BJ (cell line): ENCODE results near the gene ANKRD18B. TPM values are rescaled to one million over a fixed set of nuclear protein-coding genes. Genes with fewer than 3 reads are reported as not detected.
"Not testable (repeated sequence)": the region's sequence is repeated elsewhere in the genome, so short reads cannot be mapped to it uniquely, and the experiment has no call there.

ENCODE experiments used
- CTCF ChIA-PET: fragments of 350-600 bp; formaldehyde crosslinking; extraction: SDS; loops from one replicate; lab custom pipeline; 2021; ENCODE audit warnings: antibody characterized with exemption, inconsistent platforms; lab: Yijun Ruan, JAX
- POLR2A ChIA-PET: fragments of 300-600 bp; sonication (Branson Sonifier 250); formaldehyde crosslinking; extraction: SDS; loops from one replicate; lab custom pipeline; 2021; ENCODE audit warnings: antibody characterized with exemption; lab: Charles Lee
- DNase-seq: peaks from one replicate; pipeline ENCODE4 v3.0.0-alpha.2; 2011; ENCODE audit warnings: low read depth
- H3K27me3 ChIP-seq: 2 replicates; pipeline ENCODE4 v1.6.0; 2011; ENCODE audit warnings: low read length; ENCODE audit not compliant: control insufficient read depth, insufficient read depth
- H3K36me3 ChIP-seq: 2 replicates; pipeline ENCODE4 v1.5.1; 2011; ENCODE audit warnings: low read length; ENCODE audit not compliant: control insufficient read depth, insufficient read depth
- H3K4me3 ChIP-seq: 2 replicates; pipeline ENCODE4 v1.5.1; 2011; ENCODE audit warnings: low read depth, mild to moderate bottlenecking, control low read depth, low read length
- polyA minus RNA-seq: library from RNA; depleted of rRNA, polyadenylated mRNA; stranded (reverse); fragments of >200 nt; gene quantifications from 2 replicates; pipeline ENCODE4 v1.2.3, GENCODE V29; 2011; rRNA and poly(A)+ RNA removed
- polyA plus RNA-seq: library from polyadenylated mRNA; depleted of rRNA; stranded (reverse); fragments of >200 nt; gene quantifications from 2 replicates; pipeline ENCODE4 v1.2.3, GENCODE V29; 2011; rRNA removed
- TF ChIP-seq, protein P1 (sequence below): IDR thresholded peaks from 2 replicates; pipeline ENCODE4 v1.5.1; 2011; ENCODE audit warnings: low read depth, mild to moderate bottlenecking, control low read depth, inconsistent platforms, low read length, moderate library complexity; ENCODE audit not compliant: insufficient read depth

Gene ANKRD18B
- polyA plus RNA-seq (0.74 and 1.2 TPM in 2 replicates), polyA minus RNA-seq (0.14 and 0.77 TPM in 2 replicates)

DNA sequence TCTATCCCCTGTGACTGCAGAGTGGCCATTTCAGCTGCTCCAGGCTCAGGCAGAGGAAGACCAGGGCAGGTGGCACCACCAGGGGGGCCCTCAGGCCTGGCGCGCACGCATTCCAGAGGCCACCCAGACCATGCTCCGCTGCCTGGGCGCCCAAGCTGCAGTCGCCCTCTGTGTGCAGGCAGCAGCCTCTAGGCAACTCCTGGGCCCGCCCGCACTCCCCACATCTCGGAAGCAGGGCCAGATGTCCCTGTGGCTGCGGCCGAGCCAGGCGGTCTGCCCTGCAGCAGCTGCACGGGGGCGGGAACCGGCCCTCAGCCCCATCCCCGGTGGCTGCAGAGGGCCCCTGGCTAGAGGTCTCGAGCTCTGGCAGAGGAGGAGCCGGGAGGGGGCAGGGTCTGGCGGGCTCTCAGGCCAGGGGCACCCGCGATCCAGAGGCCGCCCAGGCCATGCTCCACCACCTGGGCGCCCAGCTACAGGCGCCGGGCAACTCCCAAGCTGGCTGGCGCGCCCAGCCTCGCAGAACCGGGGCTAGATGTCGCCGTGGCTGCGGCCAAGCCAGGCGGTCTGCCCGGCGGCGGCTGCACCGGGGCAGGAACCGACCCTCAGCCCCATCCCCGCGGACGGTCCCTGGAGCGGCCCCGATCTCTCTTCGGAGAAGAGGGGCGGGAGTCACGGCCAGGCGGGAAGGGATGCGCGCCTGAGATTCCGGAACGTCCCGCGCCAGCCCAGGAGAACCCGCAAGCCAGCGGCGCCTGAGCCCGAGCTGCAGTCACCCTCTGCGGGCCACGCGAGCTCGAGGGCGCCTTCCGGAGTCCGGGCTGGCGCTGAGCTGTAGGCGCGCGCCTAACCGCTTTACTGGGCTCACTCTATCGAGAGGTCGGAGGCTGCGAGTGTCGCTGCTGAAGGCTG lies at the start of gene ANKRD18B:
TSS of gene ANKRD18B (plus strand) at position 855 of the 909 bp plus-strand sequence. CDS start 239 bp downstream, outside the sequence.
- H3K27me3 ChIP-seq, H3K36me3 ChIP-seq, POLR2A ChIA-PET, DNase-seq: not testable (repeated sequence)
- TF ChIP-seq, protein P1, sequence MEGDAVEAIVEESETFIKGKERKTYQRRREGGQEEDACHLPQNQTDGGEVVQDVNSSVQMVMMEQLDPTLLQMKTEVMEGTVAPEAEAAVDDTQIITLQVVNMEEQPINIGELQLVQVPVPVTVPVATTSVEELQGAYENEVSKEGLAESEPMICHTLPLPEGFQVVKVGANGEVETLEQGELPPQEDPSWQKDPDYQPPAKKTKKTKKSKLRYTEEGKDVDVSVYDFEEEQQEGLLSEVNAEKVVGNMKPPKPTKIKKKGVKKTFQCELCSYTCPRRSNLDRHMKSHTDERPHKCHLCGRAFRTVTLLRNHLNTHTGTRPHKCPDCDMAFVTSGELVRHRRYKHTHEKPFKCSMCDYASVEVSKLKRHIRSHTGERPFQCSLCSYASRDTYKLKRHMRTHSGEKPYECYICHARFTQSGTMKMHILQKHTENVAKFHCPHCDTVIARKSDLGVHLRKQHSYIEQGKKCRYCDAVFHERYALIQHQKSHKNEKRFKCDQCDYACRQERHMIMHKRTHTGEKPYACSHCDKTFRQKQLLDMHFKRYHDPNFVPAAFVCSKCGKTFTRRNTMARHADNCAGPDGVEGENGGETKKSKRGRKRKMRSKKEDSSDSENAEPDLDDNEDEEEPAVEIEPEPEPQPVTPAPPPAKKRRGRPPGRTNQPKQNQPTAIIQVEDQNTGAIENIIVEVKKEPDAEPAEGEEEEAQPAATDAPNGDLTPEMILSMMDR, result 0 out of 2 replicates have a peak, but pooled peaks have one; percentile 8
- CTCF ChIA-PET, result interaction anchor here (0.6 to 1.7 kb wide), 4 partner anchors 13 to 628 kb away, joined by 3 to 5 read pairs (median 4); no protein-coding TSS in a partner anchor
- peak within 1 kb of the TSS; percentile 64 for H3K4me3 ChIP-seq

DNA sequence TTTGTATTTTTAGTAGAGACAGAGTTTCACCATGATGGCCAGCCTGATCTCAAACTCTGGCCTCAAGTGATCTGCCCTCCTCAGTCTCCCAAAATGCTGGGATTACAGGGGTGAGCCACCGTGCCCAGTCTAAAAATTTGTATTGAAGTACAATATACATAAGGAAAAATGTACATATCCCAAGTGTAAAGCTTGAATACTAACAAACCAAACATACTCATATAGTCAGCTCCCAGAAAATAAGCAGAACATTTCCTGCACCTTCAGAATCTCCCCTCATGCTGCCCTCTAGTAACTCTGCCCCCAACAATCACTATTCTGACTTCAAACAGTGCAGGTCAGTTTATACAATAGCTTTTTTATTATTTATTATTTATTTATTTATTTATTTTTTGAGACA lies 48.7 kb upstream of the ANKRD18B start:
- ChIA-PET CTCF (interaction anchor here (0.7 to 1.6 kb wide), 3 partner anchors 9 to 148 kb away, joined by 3 to 8 read pairs (median 3); no protein-coding TSS in a partner anchor), POLR2A (no interaction called here)
- Histone ChIP-seq H3K27me3 (no peaks in the 10 kb centered on the region), H3K36me3 (peaks cover 3% of the 10 kb centered on the region; the same call in 1 of the 2 replicates), H3K4me3 (no peak overlapping the region)
- no peak for DNase-seq
- TF ChIP-seq, protein P1, result no peak

DNA sequence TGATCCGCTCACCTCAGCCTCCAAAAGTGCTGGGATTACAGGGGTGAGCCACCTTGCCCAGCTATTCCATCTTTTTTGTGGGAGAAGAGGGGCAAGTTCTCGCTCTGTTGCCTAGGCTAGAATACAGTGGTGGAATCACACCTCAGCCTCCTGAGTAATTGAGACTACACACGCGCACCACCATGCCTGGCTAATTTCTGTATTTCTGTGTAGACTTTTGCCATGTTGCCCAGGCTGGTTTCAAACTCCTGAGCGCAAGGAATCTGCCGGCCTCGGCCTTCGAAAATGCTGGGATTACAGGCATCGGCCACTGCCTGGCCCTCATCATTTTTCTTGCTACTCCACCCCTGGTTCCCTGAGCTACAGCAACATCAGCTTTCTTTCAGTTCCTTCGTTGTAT lies 47.5 kb upstream of the ANKRD18B start:
- TF ChIP-seq, protein P1, result no peak
- DNase-seq, result no peak
- Histone ChIP-seq H3K27me3 (no peaks in the 10 kb centered on the region), H3K36me3 (no peaks in the 10 kb centered on the region; the same call in 1 of the 2 replicates), H3K4me3 (no peak overlapping the region)
- ChIA-PET POLR2A (no interaction called here), CTCF (interaction anchor here (1.5 kb wide), 1 partner anchor 11 kb away, joined by 3 read pairs; no protein-coding TSS in a partner anchor)

DNA sequence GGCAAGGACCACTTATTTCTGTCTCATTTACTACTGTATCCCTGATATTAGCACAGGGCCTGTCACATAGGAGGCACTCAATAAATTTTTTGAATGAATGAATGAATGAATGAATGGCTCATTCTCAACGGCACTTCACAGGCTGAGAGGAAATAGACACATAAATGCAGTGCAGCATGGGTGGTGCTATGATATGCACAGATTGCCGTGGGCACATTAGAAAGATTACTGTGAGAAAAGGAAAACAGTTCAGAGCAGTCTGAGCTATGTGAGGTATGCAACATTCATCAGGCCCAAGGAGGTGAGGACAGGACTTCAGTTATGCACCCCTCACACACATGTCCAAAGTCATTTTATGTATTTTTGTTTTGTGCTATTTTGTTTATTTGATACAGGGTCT lies 43.9 kb upstream of the ANKRD18B start:
- Histone ChIP-seq H3K27me3 (no peaks in the 10 kb centered on the region), H3K4me3 (no peak overlapping the region), H3K36me3 (no peaks in the 10 kb centered on the region)
- ChIA-PET POLR2A (no interaction called here), CTCF (interaction anchor here (0.6 kb wide), 1 partner anchor 14 kb away, joined by 3 read pairs; no protein-coding TSS in a partner anchor)
- DNase-seq, result no peak
- TF ChIP-seq, protein P1, result no peak

DNA sequence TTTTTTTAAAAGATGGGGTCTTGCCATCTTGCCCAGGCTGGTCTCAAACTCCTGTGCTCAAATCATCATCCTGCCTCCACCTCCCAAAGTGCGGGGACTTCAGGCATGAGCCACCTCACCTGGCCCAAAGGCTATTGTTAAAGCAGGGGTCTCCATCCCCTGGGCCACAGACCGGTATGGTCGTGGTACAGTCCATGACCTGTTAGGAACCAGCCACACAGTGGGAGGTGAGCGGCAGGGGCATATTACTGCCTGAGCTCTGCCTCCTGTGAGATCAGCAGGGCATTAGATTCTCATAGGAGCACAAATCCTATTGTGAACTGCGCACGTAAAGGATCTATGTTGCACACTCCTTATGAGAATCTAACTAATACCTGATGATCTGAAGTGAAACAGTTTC lies 43.1 kb upstream of the ANKRD18B start:
- Histone ChIP-seq H3K4me3 (no peak overlapping the region), H3K36me3 (no peaks in the 10 kb centered on the region), H3K27me3 (no peaks in the 10 kb centered on the region)
- no peak for DNase-seq
- CTCF ChIA-PET, result interaction anchor here (0.6 kb wide), 1 partner anchor 14 kb away, joined by 3 read pairs; no protein-coding TSS in a partner anchor
- POLR2A ChIA-PET, result no interaction called here
- TF ChIP-seq, protein P1, result no peak

- DNase-seq, H3K27me3 ChIP-seq, CTCF ChIA-PET, H3K4me3 ChIP-seq, H3K36me3 ChIP-seq, POLR2A ChIA-PET: not testable (repeated sequence)
Measured at GRCh38 chr9:33485312-33485711, 38.7 kb upstream of the ANKRD18B start.
